ENCODE results near the gene ACTR1A.

GRCh38 chr10:102501201-102502028, 1.1 kb downstream of the ACTR1A start:
- no peak for TF ChIP-seq EZH2 (IDR thresholded peaks at IDR 0.05; ENCODE audit: low read length)
- TF ChIP-seq CTCF (optimal IDR thresholded peaks at IDR 0.05 in 1 of 3, IDR thresholded peaks at IDR 0.05 in 1 of 3, conservative IDR thresholded peaks at IDR 0.05 in 1 of 3; ENCODE audit: extremely low read depth in 1 of 3, insufficient read depth in 2 of 3, low read length in 3 of 3) = no peak

All from keratinocyte (primary cell).